ENCODE data around the gene ZNF91.

DNA sequence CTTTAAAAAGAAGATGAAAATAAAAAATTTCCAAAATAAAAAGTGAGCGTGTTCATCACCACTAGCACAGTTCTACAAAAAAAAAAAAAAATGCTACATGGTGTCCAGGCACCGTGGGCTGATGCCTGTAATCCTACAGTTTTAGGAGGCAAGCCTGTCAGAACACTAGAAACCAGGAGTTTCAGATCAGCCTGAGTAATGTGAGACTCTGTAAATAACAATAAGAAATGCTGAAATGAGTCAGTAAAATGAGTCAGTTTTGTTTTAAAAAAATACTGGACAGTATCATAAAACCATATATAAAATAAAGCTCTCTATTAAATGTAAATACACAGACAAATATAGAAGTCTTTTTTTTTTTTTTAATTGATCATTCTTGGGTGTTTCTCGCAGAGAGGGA, 30.0 kb downstream of the ZNF91 start:
- TF ChIP-seq CTCF (optimal IDR thresholded peaks at IDR 0.05 in 1 of 3, IDR thresholded peaks at IDR 0.05 in 1 of 3, conservative IDR thresholded peaks at IDR 0.05 in 1 of 3; ENCODE audit: extremely low read depth in 1 of 3, insufficient read depth in 2 of 3, low read length in 3 of 3): no peak
- TF ChIP-seq EZH2 (IDR thresholded peaks at IDR 0.05; ENCODE audit: low read length): no peak
